Measurements from ENCODE around the gene GTPBP8. TPM values are rescaled to one million over a fixed set of nuclear protein-coding genes. Genes with fewer than 3 reads are reported as not detected.
"Not testable (repeated sequence)": the region's sequence is repeated elsewhere in the genome, so short reads cannot be mapped to it uniquely, and the experiment has no call there.

GTPBP8 gene
- polyA plus RNA-seq, 4 donors = 14.7 to 18.8 (median 17.5) TPM

DNA sequence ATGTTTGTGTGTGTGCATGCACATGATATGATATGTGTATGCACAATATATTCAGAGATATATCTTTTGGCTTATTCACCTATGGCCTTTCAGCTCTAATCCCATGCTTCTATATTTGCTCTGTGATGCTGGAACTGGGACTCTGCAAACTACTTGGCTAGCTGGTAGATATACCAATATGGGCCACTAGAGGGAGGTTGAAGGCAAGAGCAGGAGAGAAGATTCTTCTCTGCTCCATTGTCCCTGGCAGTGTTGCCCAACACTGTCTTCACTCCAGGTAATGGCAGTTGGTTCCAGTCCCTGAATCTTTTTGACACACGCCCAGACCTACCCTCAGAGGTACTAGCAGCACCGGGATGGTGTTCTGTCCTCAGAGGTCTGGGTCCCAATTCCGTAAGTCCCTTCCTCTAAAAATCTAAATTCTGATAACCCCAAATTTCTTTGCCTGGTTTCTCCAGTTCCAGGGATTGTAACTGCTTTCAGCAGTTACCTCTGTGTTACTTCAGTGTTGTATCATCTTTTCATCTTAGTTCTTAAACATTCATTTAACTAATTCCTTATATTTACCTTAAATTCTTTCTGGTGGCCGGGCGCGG is 44.7 kb downstream of the GTPBP8 start:
- WGBS, 3 donors = 51 to 64% (median 55%) methylated on average over 6 of the region's 6 CpGs
- FAIRE-seq = no peak

DNA sequence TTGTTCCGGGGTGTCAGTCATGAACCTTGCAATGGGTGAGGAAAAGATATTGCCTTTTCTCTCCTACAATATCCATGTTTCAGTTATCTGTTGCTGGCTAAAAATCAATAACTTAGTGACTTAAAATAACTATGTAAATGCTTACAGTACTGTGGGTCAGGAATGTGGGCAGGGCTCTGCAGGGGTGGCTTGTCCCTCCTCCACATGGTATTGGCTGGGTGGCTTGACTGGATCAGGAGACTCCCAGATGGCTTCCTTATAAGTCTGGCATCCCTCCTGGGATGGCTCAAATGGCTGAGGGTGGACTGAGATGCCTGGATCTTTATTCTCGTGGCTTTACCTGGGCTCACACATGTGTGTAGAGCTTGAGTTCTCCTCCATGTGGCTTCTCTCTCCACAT is 47.5 kb downstream of the GTPBP8 start:
- DNase-seq (no peak), FAIRE-seq (no peak)
- H3K36me3 ChIP-seq (ENCODE audit: control insufficient read depth in 3 of 3, insufficient read depth in 2 of 3, low read depth in 1 of 3, low read length in 3 of 3) = no peaks in the 10 kb centered on the region
- H3K27me3 ChIP-seq (ENCODE audit: control insufficient read depth in 3 of 3, insufficient read depth in 3 of 3, low read length in 3 of 3) = no peaks in the 10 kb centered on the region
- 88 to 97% (median 95%) methylated on average over 2 of the region's 2 CpGs for WGBS, 3 donors
- H3K27ac ChIP-seq (ENCODE audit: low read depth in 1 of 3, low read length in 2 of 3) = no peak overlapping the region
- no peaks in the 10 kb centered on the region for H3K9me3 ChIP-seq (ENCODE audit: control insufficient read depth in 2 of 2, insufficient read depth in 1 of 2, low read depth in 1 of 2, low read length in 1 of 2)
- no peak overlapping the region for H3K4me3 ChIP-seq (ENCODE audit: low read depth in 1 of 3, low read length in 3 of 3)
- no peaks in the 10 kb centered on the region for H3K4me1 ChIP-seq (ENCODE audit: control insufficient read depth in 3 of 3, insufficient read depth in 2 of 3, low read depth in 1 of 3, low read length in 2 of 3)

More for the DNA sequence above, 44.7 kb downstream of the GTPBP8 start:
- Histone ChIP-seq H3K4me1 (ENCODE audit: control insufficient read depth in 3 of 3, insufficient read depth in 2 of 3, low read depth in 1 of 3, low read length in 2 of 3) (no peaks in the 10 kb centered on the region), H3K4me3 (ENCODE audit: low read depth in 1 of 3, low read length in 3 of 3) (no peak overlapping the region), H3K36me3 (ENCODE audit: control insufficient read depth in 3 of 3, insufficient read depth in 2 of 3, low read depth in 1 of 3, low read length in 3 of 3) (no peaks in the 10 kb centered on the region), H3K27me3 (ENCODE audit: control insufficient read depth in 3 of 3, insufficient read depth in 3 of 3, low read length in 3 of 3) (no peaks in the 10 kb centered on the region), H3K27ac (ENCODE audit: low read depth in 1 of 3, low read length in 2 of 3) (no peak overlapping the region), H3K9me3 (ENCODE audit: control insufficient read depth in 2 of 2, insufficient read depth in 1 of 2, low read depth in 1 of 2, low read length in 1 of 2) (no peaks in the 10 kb centered on the region)
- DNase-seq = peak; percentile 71 to 72

- Histone ChIP-seq H3K27me3 (ENCODE audit: control insufficient read depth in 3 of 3, insufficient read depth in 3 of 3, low read length in 3 of 3) (no peaks in the 10 kb centered on the region), H3K4me1 (ENCODE audit: control insufficient read depth in 3 of 3, insufficient read depth in 2 of 3, low read depth in 1 of 3, low read length in 2 of 3) (no peaks in the 10 kb centered on the region), H3K9me3 (ENCODE audit: control insufficient read depth in 2 of 2, insufficient read depth in 1 of 2, low read depth in 1 of 2, low read length in 1 of 2) (peaks cover 0 to under 1% of the 10 kb centered on the region in 2 donors), H3K27ac (ENCODE audit: low read depth in 1 of 3, low read length in 2 of 3) (no peak overlapping the region), H3K4me3 (ENCODE audit: low read depth in 1 of 3, low read length in 3 of 3) (no peak overlapping the region), H3K36me3 (ENCODE audit: control insufficient read depth in 3 of 3, insufficient read depth in 2 of 3, low read depth in 1 of 3, low read length in 3 of 3) (no peaks in the 10 kb centered on the region)
- 89 to 96% (median 94%) methylated on average over 5 of the region's 5 CpGs for WGBS, 3 donors
- DNase-seq (no peak), FAIRE-seq (no peak)
Measured at GRCh38 chr3:113039546-113039945, 48.8 kb downstream of the GTPBP8 start.

GRCh38 chr3:113040231-113040630 is 49.4 kb downstream of the GTPBP8 start:
- Histone ChIP-seq H3K4me1 (ENCODE audit: control insufficient read depth in 3 of 3, insufficient read depth in 2 of 3, low read depth in 1 of 3, low read length in 2 of 3) (no peaks in the 10 kb centered on the region), H3K27ac (ENCODE audit: low read depth in 1 of 3, low read length in 2 of 3) (no peak overlapping the region), H3K9me3 (ENCODE audit: control insufficient read depth in 2 of 2, insufficient read depth in 1 of 2, low read depth in 1 of 2, low read length in 1 of 2) (peaks cover 0 to 7% of the 10 kb centered on the region in 2 donors), H3K36me3 (ENCODE audit: control insufficient read depth in 3 of 3, insufficient read depth in 2 of 3, low read depth in 1 of 3, low read length in 3 of 3) (no peaks in the 10 kb centered on the region), H3K27me3 (ENCODE audit: control insufficient read depth in 3 of 3, insufficient read depth in 3 of 3, low read length in 3 of 3) (no peaks in the 10 kb centered on the region), H3K4me3 (ENCODE audit: low read depth in 1 of 3, low read length in 3 of 3) (no peak overlapping the region)
- WGBS, 3 donors = 79 to 81% (median 80%) methylated on average over 4 of the region's 4 CpGs
- FAIRE-seq = no peak
- no peak for DNase-seq

DNA sequence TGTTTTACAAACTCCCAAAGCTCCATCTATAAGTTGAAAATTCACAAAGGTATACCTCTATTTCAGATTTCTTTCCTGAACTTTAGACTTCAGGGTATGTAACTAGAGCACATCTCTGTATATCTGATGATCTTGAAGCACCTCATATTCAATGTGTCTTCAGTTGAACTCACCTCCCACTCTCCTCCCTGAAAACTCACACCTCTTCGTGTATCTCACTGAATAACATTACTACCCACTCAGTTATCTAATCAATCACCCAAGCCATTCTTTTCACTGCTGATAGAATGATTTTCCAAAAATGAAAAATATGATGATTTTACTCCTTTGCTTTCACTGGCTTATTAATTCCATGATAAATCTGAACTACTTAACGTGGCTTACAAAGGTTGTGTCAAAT is 52.9 kb downstream of the GTPBP8 start:
- DNase-seq (no peak), FAIRE-seq (no peak)
- 64 to 73% (median 73%) methylated on average over 2 of the region's 2 CpGs for WGBS, 3 donors
- Histone ChIP-seq H3K27ac (ENCODE audit: low read depth in 1 of 3, low read length in 2 of 3) (no peak overlapping the region), H3K4me3 (ENCODE audit: low read depth in 1 of 3, low read length in 3 of 3) (no peak overlapping the region), H3K36me3 (ENCODE audit: control insufficient read depth in 3 of 3, insufficient read depth in 2 of 3, low read depth in 1 of 3, low read length in 3 of 3) (no peaks in the 10 kb centered on the region), H3K27me3 (ENCODE audit: control insufficient read depth in 3 of 3, insufficient read depth in 3 of 3, low read length in 3 of 3) (no peaks in the 10 kb centered on the region), H3K4me1 (ENCODE audit: control insufficient read depth in 3 of 3, insufficient read depth in 2 of 3, low read depth in 1 of 3, low read length in 2 of 3) (no peaks in the 10 kb centered on the region), H3K9me3 (ENCODE audit: control insufficient read depth in 2 of 2, insufficient read depth in 1 of 2, low read depth in 1 of 2, low read length in 1 of 2) (peaks cover 0 to 7% of the 10 kb centered on the region in 2 donors)

DNA sequence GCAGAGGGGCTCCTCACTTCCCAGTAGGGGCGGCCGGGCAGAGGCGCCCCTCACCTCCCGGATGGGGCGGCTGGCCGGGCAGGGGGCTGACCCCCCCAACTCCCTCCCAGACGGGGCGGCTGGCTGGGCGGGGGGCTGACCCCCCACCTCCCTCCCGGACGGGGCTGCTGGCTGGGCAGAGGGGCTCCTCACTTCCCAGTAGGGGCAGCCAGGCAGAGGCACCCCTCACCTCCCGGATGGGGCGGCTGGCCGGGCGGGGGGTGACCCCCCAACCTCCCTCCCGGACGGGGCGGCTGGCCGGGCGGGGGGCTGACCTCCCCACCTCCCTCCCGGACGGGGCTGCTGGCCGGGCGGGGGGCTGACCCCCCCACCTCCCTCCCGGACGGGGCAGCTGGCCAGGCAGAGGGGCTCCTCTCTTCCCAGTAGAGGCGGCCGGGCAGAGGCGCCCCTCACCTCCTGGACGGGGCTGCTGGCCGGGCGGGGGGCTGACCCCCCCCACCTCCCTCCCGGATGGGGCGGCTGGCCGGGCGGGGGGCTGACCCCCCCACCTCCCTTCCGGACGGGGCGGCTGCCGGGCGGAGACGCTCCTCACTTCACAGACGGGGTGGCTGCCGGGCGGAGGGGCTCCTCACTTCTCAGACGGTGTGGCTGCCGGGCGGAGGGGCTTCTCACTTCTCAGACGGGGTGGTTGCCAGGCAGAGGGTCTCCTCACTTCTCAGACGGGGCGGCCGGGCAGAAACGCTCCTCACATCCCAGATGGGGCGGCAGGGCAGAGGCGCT is 55.6 kb downstream of the GTPBP8 start:
- not testable (repeated sequence) for H3K4me3 ChIP-seq (ENCODE audit: low read depth in 1 of 3, low read length in 3 of 3); H3K27me3 ChIP-seq (ENCODE audit: control insufficient read depth in 3 of 3, insufficient read depth in 3 of 3, low read length in 3 of 3); H3K27ac ChIP-seq (ENCODE audit: low read depth in 1 of 3, low read length in 2 of 3); DNase-seq; H3K4me1 ChIP-seq (ENCODE audit: control insufficient read depth in 3 of 3, insufficient read depth in 2 of 3, low read depth in 1 of 3, low read length in 2 of 3); H3K9me3 ChIP-seq (ENCODE audit: control insufficient read depth in 2 of 2, insufficient read depth in 1 of 2, low read depth in 1 of 2, low read length in 1 of 2); H3K36me3 ChIP-seq (ENCODE audit: control insufficient read depth in 3 of 3, insufficient read depth in 2 of 3, low read depth in 1 of 3, low read length in 3 of 3); FAIRE-seq
- 91 to 94% (median 91%) methylated on average over 16 to 52 of the region's 55 CpGs for WGBS, 3 donors

DNA sequence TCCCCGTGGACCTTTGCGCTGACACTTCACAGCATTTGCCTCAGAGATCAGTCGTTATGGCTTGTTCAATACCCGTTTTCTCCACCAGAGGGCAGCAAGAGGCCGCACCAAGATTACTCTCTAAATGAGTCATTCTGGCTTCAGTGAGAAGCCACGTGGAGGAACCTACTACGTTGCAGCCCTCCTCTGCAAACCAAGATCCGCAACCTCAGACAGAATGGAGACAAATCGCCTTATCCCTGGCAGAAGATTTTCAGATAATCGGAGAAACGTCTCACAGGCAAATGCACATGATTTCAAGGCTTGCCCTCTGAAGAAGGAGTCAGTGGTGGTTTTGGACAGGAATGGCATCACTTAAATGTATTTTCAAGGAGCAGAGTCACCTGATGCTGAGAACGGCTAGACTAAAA is 60.5 kb downstream of the GTPBP8 start:
- Histone ChIP-seq H3K4me1 (ENCODE audit: control insufficient read depth in 3 of 3, insufficient read depth in 2 of 3, low read depth in 1 of 3, low read length in 2 of 3) (no peaks in the 10 kb centered on the region), H3K27me3 (ENCODE audit: control insufficient read depth in 3 of 3, insufficient read depth in 3 of 3, low read length in 3 of 3) (no peaks in the 10 kb centered on the region), H3K36me3 (ENCODE audit: control insufficient read depth in 3 of 3, insufficient read depth in 2 of 3, low read depth in 1 of 3, low read length in 3 of 3) (no peaks in the 10 kb centered on the region), H3K9me3 (ENCODE audit: control insufficient read depth in 2 of 2, insufficient read depth in 1 of 2, low read depth in 1 of 2, low read length in 1 of 2) (no peaks in the 10 kb centered on the region), H3K27ac (ENCODE audit: low read depth in 1 of 3, low read length in 2 of 3) (no peak overlapping the region), H3K4me3 (ENCODE audit: low read depth in 1 of 3, low read length in 3 of 3) (no peak overlapping the region)
- 3 to 7% (median 5%) methylated on average over 12 of the region's 12 CpGs for WGBS, 3 donors
- FAIRE-seq (peak; percentile 41), DNase-seq (peak; percentile 82 to 86)
